CD4-positive, alpha-beta T cell treated with Interleukin-12 subunit alpha and Interleukin-12 subunit beta, for 1 hour (primary cell): ENCODE data around the gene CLTCL1.

Source experiments
- DNase-seq: peaks from one replicate; pipeline ENCODE4 v3.0.0-alpha.2; 2020

CLTCL1 gene

DNA sequence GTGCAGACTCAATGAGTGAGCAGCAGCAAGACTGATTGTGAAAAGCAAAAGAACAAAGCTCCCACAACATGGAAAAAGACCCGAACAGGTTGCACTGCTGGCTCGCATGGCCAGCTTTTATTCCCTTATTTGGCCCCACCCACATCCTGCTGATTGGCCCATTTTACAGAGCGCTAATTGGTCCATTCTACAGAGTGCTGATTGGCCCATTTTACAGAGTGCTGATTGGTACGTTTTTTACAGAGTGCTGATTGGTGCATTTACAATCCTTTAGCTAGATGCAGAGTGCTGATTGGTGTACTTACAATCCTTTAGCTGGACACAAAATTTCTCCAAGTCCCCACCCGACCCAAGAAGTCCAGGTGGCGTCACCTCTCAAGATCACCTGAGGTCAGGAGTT lies 97.6 kb downstream of the CLTCL1 start:
- no peak for DNase-seq

DNA sequence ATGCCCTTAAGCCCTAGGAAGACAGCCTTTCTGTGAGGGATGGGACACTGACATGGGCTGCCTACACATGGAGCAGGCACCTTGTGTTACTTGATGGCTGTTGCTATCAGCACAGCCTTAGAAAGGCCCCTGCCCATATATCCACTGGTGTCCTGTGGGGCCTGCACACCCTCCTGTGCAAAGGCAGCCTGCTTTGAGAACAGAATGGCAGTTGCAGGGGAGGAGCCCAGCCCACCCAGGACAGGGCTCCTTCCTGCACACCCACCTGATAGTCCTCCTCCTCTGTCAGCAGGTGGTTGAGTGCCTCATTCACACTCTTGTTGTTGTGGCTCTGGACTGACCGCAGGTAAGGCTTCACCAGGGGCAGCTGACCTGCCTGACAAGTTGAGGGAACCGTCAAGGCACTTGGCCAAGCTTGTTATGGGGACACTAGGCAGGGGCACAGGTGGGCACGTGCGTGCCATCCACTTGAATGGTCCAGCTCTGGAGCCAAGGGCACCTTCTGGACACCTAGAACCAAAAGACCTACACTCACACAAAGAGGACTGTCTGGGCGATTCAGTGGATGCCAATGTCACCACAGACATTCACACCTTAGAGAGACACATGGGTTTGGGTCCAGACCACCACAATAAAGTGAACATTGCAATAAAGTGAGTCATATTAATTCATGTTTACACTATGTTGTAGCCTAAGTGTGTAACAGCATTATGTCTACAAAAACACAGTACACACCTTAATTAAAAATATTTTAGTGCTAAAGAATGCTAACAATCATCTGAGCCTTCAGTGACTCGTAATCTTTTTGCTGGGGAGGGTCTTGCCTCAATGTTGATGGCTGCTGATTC lies 103.6 kb downstream of the CLTCL1 start:
- no peak for DNase-seq

DNA sequence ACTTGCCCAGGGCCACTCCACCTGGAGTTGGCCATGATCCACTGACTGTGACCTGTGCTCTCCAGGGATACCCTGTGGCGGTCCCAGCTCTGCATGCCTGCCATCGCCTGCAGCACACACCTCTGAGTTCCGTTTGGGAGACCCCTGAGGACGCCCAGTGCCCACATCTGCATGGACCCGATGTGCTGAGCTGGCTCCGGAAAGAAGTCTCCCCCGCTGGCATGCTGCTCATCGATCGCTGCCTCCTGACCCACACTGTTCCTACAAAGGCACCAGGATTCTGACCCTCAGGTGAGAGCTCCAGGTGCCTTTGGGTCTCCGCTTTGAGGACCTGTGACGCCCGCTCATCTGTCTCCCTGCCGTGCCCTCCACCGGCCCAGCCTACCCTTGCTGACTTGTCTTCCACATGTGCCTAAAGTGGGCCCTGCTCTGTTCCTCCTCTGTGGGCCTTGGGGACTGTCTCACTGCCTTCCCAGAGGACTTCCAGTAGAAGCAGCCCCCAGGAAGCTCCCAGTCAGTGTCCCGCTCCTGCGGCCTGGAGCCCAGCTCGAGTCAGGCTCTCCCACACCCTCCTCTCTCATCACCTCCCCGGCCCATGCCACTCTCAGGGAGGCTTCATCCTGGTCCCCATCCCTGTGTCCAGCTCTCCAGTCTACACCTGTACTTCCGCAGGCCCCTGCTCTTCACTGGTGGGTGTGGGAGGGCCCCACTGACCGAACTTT lies 107.1 kb downstream of the CLTCL1 start:
- DNase-seq, result no peak

DNA sequence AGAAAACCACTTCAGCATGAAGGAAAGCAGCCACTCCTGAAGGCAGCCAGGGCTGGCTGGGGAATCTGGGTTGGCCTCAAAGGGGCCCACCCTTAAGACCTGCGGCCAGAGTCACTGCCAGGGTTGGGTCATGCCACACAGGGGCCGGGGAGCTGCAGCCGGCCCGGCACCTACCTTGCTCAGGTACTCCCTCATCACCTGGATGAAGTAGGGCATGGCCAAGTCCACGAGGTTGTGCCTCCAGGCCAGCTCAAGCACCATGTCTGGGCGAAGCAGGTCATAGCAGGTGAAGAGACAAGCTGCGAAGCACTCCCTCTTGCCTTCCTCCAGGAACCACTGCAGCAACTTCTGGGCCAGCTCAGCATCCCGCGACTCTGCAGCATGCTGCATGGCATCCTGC lies 108.3 kb downstream of the CLTCL1 start:
- DNase-seq, result no peak

DNA sequence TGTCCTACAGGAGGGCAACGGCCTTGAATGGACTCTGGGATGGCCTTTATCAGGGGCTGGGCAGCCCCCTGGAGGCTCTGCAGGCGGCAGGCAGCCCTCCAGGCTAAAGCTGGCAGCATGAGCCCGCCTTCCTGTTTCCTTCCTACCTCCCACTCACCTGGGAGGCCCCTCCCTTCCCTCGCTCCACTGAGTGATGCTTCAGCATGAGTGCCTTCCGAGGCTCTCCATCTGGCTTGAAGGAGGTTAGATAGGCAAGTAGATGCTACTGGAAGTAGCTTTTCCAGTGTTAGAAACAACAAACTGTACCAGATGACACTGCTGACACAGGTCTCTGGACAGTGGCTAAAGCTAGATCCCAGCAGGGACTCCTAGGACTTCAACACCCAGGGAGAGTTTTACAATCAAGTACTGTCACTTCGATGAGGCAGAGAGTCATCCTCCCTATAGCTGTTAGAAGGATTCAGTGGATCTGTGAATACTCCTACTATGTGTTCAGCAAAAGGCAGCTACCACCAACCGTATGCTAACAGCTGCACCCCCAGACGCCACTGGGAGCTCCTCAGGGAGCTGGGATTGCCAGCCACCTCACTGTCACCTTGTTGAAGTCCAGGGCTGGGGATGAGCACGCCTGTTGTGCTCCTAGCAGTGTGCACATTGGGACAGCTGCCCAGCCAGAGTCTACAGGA lies 108.9 kb downstream of the CLTCL1 start:
- DNase-seq, result no peak

DNA sequence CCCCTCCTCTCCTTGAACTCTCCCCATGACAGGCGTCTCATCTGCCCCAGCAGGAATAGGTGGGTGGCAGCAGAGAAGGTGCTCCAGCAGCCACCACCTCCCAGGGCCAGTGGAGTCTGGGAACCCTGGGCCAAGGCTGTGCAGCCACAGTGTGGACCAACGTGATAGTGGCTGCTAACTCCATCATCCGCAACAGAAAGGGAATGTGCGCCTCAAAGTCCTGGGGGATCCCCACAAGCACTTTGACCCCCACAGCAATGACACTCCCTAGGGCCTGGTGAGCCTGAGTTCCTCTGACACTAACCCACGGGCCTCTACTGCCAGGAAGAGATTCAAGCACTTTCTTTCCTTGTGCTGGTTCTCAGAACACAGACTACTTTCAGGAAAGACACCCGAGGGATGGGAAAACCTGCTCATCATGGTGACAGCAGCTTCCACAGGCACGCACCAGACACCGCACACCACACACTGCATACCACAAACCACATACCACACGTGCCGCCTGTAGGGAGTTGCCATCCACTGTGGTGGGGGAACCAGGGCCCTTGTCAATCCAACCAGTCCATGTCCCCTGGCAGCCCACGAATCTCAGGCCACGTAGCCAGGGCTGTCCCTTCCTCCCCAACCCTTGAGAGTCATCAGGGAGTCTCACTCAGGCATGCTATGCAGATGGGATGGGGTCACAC lies 109.6 kb downstream of the CLTCL1 start:
- no peak for DNase-seq

DNA sequence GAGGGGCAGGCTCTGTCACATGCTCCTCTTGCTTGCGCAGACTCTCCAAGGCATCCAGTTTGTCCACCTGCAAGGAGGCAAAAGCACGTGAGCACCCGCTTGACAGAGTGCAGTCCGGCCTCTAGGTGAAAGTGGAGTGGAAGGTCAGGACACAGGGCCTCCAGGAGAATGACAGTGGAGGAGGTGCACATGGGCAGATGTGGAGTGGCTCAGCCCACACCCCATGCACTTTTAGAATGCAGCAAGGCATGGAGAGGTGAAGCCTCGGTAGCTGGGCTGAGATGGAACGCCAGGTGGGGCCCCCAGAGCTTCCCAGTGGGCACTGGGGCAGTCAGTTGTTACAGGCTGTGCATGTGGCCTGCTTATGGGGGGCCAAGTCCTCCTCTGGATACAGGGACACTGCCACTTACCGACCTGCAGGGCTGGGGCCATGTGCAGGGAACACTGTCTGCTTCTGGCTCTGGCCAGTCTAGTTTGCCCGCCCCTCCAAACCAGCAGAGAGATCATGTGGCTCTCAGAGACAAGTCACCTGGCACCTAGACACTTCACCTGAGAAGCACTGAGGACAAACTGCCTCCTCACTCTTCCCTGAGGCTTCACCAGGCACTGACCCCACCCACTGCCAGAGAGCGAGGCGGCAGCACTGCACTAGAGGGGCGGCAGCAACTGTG lies 110.6 kb downstream of the CLTCL1 start:
- DNase-seq, result no peak

DNA sequence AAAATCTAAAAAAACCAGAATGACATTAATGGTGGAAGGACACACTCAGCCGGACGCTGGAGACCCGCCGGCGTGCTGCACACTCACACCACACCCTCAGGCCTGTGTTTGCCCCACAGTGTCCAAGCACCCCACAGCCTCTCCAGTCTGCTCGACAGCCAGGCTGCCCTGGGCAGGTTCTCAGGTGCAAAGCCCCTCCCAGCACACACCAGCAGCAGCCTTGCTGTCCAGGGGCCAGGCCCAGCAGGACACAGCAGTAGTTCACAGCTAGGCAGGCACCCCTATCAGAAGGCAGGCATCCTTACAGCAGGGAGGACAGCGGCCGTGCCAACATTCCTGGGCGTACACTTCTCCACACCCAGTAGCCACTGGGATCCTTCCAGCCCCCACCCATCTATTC lies 111.3 kb downstream of the CLTCL1 start:
- DNase-seq, result no peak

DNA sequence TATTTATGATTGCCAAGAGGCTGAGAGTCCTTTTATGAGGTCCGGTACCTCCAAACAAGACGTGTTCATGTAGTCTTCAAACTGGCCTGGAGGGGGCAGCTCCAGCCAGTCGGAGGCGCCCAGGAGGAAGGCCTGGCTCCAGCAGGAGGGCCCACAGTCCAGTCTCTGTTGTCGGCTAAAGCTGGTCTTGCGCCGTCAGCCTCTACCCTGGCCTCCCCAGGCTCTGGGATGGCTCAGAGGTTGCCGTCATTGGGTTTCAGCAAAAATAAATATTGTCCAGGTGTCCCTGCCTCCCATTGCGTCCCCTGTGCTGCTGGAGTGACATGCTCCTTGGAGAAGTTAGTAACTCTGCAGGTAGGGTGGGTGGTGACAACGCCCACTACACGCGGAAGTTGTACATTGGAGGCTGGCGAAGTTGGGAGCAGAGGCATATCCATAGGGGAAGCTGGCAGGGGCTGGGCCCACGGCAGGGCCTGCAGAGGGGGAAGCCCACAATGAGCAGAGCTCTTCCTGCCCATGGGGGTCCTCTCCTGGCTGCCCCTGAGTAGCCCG lies 111.9 kb downstream of the CLTCL1 start:
- peak; percentile 57 for DNase-seq

DNA sequence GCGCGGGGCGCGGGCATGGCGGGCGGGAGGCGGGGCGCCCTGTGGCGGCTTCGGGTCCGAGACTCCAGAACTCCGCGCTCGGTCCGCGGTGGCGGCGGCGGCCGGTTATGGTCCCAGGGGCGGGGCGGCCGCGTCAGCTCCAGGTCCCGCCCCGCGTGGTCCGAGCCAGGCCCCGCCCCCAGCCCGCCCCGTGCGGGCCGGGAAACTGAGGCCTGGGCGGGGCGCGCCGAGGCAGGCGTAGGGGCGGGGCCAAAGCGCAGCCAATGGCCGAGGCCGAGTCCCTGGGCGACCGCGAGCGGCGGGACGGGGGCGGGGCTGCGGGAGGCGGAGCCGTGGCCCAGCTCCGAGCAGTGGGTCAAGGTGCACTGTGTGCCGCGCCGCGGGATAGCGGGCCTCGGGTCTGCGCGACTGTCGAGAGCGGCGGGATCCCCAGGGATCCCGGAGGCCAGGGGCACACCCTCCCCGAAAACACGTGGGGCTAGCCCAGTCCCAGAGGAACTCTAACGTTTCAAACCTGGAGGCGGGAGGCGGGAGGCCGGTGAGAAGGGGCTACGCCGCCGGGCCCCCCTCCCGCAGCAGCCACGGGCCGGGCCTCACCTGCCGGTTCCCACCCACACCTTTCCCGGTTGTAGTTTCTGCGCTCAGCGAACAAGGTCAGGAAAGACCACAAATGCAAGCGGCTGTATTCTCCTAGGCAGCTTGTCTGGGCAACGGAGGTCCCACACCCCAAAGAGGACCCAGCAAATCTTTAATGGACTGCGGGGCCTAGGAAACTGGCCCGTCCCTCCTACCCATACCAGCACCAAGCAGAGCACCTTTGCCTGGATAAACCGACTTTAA lies 112.6 kb downstream of the CLTCL1 start, which contains the start of gene SLC25A1:
SLC25A1 (minus strand) TSS at position 80 of the 840 bp plus-strand sequence; CDS start at position 17, 63 bp downstream.
- peak; percentile 88 for DNase-seq

DNA sequence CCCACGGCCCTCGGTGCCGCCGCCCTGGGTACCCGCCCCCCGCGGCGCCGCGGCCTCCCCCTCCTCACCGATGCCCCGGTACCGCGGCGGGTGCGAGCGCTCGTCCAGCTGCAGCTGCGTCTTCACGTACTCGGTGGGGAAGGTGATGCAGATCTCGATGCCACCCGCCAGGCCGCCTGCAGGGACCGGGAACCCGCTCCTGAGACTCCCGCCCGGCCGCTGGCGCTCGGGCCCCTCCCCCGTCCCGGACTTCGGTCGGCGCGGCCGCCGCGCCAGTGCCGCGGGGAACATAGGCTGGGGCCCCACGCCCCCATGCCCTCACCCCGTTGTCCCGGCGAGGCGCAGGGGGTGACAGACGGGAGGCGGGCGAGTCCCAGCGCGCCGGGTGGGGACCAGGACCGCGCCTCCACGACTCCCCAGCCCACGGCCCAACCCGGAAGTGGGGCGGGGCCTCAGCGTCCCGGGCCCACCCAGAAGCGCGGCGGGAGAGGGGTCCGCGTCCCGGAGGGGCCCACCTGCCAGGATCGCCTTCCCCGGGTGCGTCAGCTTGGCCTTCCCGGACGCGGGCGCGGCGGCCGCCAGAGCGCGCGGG lies 113.4 kb downstream of the CLTCL1 start:
- peak; percentile 63 for DNase-seq

DNA sequence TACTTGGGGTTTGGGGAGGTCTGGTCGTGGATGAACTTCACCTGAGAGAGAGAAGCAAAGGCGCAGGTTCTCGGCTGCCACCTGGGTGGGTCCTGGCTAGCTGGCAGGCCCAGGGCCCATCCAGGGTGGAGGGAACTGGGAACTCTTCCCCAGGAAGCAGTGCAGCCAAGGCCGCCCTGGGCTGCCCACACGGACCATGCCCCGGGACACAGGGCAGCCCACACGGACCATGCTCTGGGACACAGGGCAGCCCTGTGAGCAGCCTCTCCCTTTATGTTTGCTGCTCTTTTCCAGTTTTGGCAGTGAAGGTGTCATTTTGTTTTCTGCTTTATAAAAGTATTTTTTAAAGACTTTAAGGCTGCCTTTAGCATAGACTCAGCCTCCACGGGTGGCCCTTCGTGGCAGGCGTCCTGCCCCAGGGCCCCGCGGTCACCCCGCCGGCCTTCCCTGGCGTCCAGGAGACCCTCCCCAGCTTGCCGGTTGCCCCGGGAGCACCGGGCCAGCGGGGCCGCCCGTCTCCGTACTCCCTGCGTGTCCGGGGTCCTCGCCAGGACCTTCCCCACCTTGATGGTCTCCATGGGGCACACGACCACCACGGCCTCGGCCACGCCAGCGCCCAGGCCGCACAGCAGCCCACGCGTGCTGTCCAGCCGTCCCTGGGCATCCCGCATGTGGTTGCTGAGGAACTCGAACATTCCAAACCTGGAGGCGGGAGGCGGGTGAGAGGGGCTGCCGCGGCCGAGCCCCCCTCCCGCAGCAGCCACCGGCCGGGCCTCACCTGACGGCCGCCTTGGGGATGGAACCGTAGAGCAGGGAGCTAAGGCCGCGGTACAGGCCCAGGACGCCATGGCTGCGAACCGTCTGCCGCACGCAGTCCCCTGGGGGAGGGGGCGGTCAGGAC lies 114.1 kb downstream of the CLTCL1 start:
- DNase-seq, result no peak

DNA sequence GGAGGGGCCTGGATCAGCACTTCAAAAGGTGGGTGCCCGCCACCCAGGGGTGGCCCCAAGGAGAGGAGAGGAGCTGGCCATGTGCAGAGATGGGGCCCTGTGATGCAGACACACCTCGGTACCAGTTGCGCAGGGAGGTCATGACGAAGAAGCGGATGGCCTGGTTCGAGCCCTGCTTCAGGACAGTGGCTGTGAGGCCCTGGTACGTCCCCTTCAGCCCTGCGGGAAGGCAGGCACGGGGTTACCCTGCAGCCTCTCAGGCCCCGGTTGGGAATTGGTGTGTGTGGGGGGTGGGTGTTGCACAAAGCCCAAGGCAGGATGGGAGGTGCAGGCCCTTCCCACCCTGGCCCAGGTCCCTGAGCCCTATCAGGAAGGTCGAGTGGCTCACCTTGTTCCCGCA lies 114.8 kb downstream of the CLTCL1 start:
- DNase-seq, result no peak

DNA sequence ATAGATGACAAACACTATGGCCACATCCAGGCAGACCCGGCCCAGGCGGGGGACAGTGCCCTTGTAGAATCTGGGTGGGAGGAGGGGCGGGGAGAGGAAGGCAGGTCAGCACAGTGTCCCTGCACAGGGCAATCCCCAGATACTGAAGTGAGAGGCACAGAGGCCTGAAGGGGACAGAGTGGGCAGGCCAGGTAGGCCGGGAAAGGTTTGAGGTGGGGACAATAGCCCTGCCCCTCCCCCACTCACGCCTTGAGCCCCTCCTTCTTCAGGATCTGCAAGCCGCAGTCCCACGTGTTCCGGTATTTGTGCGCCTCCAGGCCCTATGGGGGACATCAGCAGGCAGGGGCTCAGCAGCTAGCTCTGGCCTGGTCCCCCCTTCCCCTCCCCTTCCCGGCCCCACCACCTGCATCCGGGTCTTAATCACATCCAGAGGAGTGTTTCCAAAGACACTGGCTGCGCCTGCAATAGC lies 115.3 kb downstream of the CLTCL1 start:
- no peak for DNase-seq

DNA sequence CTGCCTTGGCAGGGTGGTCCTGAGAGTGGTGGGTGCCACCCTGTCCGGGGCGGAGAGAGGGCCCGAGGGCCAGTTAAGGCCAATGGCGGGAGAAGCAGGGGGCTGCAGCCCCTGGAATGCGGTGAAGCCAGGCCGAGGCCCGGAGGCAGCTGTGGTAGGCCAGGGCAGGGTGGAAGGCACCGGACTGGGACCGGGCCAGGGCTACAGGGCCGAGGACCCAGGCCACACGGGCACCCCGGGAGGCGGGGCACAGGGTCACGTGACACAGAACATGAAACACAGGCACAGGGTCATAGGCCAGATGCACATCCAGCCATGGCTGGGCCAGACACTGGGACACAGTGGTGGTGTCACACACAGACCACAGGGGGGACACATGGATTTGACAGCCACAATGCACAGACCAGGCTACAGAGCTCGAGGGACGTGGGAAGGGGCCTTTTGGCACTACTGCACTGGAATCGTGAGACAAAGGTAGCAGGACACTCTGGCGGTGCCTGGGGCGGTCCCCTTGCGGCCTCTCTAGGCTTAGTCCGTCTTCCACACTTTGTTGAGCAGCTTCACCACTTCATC lies 115.8 kb downstream of the CLTCL1 start:
- DNase-seq, result no peak

DNA sequence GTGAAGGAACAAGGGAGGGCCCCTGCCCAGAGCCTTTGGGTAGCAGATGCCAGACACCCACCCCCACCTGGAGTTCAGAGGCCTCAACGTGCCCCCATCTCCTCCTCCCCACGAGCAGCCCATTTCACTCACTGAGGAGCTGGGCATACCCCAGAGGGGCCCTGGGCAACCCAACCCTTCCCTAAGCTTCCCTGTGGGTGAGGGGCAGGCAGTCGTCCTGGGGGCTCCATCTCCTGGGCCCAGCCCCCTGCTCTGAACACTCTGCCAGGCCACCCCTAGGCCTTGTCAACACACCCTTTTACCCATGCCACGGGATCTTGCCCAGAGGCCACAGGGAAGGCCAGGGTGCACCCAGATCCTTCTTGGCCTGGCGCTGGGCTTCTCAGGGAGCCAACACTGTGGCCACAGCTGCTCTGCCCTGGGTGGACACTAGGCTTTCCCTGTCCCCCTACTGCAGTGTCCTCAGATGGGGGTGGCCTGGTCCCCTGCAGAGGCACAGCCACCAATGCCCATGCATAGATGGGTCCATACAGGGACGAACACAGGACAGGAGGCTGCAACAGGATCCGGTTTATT lies 116.4 kb downstream of the CLTCL1 start:
- DNase-seq, result no peak

DNA sequence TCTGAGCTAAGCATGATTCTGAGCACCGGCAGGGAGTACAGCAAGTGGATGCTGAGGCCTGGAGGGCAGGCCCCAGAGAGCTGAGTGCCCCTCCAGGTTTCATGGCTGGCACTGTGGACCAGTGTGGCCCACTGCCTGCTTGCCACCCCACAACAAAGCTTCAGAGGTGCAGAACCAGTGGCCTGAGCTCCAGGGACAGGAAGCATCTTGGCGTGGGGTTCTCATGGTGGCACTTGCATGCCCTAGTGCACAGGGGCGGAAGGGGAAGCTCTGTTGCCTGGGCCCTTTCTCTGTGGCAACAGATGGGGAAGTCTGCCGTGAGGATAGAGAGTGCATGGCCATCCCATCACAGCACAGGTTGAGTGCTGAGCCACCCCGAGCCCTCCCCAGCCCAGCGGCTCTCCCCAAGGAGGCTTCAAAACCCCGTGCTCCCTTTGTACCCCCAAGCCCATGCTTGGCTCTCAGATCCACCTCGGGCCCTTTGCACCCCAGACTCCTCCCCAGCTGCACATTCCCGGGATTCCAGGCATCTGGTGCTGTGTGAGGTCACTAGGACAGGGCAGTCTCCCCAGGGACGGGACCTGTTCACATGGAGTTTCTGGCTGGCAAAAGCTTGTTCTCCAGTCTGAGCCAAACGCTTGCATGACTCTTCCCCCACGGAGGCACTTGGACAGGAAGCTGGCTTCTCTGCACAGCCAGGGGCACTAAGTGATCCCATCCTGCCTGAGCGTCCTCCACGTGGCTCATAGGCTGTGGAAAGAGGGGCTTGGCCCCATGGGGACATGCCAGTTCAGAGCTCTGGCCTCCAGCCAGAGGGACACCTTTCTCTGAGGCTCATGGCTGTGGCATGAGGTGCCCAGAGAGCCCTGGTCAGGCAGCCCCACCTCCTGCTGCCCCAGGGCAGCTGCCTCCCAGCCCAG lies 117.2 kb downstream of the CLTCL1 start:
- DNase-seq, result no peak
